ENCODE measurements around the gene RGS9.
"Not testable (repeated sequence)": the region's sequence is repeated elsewhere in the genome, so short reads cannot be mapped to it uniquely, and the experiment has no call there.

The RGS9 gene

GRCh38 chr17:65155622-65156021, 18.5 kb downstream of the RGS9 start:
- DNase-seq (ENCODE audit: extremely low read depth in 1 of 2, low read depth in 1 of 2) = no peak

DNA sequence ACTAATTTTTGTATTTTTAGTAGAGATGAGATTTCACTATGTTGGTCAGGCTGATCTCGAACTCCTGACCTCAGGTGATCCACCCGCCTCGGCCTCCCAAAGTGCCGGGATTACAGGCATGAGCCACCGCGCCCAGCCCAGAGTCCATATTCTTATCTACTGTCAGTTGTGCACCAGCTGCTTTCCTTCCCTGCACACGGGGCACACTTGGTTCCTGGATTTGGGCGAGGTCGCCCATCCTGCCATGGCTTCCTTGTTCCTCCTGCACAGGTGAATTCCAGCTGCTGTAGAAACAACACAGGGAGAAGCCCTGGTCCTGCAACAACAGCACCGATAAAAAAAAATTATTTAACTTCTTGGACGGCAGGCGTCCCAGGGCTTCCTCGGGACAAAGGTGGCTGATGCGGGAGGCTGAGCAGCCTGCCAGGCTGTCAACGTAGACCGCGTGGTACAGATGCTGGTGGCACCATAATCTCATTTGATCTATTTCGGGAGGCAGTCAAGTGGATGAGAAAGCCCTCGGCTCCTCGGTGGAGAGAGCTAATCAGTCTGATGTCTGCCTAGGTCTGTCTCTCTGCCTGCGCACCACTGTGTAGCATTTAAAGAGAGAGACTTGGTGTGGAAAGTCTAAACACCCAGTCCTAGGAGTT, 19.1 kb downstream of the RGS9 start:
- DNase-seq (ENCODE audit: extremely low read depth in 1 of 2, low read depth in 1 of 2) = no peak

- DNase-seq (ENCODE audit: extremely low read depth in 1 of 2, low read depth in 1 of 2) = no peak
These were observed 19.8 kb downstream of the RGS9 start for GRCh38 chr17:65156835-65157565.

GRCh38 chr17:65158041-65158440, 20.9 kb downstream of the RGS9 start:
- DNase-seq (ENCODE audit: extremely low read depth in 1 of 2, low read depth in 1 of 2) = no peak

DNA sequence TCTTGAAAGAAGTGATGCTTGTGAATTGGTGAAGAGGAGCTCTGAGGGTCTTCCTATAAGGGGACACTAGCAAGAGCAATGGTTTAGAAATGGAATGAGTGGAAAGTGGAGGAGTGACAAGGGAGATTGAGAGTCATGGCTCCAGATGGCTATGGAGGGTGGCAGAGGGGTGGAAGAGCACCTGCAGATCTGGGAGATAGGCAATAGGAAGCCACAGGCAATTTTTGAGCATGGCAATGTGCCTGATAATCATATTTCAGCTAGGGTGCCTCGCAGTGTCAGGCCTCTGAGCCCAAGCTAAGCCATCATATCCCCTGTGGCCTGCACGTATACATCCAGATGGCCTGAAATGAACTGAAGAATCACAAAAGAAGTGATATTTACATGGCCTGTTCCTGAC, 21.5 kb downstream of the RGS9 start:
- DNase-seq (ENCODE audit: extremely low read depth in 1 of 2, low read depth in 1 of 2) = no peak

GRCh38 chr17:65160516-65160915, 23.3 kb downstream of the RGS9 start:
- DNase-seq (ENCODE audit: extremely low read depth in 1 of 2, low read depth in 1 of 2) = no peak

- no peak for DNase-seq (ENCODE audit: extremely low read depth in 1 of 2, low read depth in 1 of 2)
These were observed 26.9 kb downstream of the RGS9 start for GRCh38 chr17:65163990-65164495.

DNA sequence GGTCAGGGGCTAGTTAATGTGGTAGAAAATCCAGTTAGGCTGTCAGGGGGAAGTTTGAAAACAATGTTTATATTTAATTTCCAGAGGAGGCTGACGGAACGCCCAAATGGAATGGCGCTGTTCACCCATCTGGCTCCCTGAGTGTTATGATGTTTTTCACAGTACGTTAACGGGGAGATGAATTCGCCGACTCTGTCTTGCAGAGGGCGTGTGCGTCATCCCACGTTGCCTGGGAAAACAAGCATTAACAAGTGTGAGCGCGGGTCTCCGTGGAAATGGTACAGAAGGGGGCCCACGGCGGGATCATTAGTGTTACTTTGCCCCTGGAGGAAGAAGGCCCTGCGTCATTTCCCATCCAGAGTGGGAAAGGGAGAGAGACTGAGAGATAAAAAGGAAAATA, 29.6 kb downstream of the RGS9 start:
- DNase-seq (ENCODE audit: extremely low read depth in 1 of 2, low read depth in 1 of 2) = no peak

DNA sequence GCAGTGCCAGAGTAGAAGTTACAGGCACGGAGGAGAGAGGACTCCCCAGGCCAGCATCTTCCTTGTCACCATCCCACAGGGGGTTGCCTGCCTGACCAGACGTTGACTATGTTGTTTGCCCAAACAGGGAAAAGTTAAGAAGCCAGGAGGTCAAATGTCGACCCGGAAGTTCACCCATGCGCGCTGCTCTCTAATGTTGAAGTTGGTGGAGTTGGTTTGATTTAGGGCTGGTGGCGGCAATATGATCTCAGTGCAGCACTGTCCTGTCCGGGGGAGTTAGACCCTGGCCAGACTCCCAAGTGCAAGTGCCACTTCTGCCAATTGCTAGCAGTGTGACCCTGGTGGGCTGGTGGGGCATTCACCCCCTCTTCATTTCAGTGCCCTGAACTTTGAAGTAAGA, 30.4 kb downstream of the RGS9 start:
- no peak for DNase-seq (ENCODE audit: extremely low read depth in 1 of 2, low read depth in 1 of 2)

- DNase-seq (ENCODE audit: extremely low read depth in 1 of 2, low read depth in 1 of 2) = no peak
These were observed 32.5 kb downstream of the RGS9 start for GRCh38 chr17:65169691-65170090.

GRCh38 chr17:65170839-65171238, 33.7 kb downstream of the RGS9 start:
- no peak for DNase-seq (ENCODE audit: extremely low read depth in 1 of 2, low read depth in 1 of 2)

DNA sequence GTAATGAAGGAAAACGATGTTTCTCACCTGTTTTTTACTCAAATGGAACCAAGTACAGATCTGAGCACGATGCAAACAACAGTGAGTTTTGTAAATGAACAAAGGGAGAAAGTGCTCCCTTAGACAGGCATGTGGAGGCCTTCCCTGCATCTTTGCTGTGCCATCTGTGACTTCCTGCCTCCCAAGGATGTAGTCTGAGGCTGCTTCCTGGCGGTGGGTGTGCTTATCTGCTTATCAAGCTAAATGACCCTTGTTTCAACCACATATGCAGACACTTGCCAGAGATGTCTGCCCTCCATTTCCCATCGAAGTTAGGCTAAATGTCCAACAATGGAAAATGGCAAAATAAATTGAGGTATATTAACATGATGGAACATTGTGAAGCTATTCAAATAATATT, 34.6 kb downstream of the RGS9 start:
- DNase-seq (ENCODE audit: extremely low read depth in 1 of 2, low read depth in 1 of 2) = no peak

DNA sequence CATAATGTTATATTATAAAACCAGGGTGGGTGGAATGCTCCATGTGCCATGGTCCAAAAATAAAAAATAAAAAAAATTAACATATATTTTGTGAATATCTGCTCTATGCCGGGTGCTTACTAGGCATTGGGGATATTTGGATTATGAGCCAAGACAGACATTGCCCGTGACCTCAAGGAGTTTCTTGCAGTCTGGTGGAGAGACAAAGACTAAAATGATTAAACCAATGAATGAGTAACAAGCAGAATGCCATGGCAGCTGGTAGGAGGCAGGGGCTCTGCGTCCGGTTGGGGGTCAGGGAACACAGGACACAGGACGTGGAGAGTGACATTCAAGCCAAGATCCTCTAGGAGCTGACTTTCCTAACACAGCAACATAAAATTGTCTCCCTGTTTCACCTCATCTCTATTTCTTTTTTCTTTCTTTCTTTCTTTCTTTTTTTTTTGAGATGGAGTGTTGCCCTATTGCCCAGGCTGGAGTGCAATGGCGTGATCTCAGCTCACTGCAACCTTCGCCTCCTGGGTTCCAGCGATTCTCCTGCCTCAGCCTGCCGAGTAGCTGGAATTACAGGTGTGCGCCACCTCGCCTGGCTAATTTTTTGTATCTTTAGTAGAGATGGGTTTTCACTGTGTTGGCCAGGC, 35.4 kb downstream of the RGS9 start:
- DNase-seq (ENCODE audit: extremely low read depth in 1 of 2, low read depth in 1 of 2) = no peak

DNA sequence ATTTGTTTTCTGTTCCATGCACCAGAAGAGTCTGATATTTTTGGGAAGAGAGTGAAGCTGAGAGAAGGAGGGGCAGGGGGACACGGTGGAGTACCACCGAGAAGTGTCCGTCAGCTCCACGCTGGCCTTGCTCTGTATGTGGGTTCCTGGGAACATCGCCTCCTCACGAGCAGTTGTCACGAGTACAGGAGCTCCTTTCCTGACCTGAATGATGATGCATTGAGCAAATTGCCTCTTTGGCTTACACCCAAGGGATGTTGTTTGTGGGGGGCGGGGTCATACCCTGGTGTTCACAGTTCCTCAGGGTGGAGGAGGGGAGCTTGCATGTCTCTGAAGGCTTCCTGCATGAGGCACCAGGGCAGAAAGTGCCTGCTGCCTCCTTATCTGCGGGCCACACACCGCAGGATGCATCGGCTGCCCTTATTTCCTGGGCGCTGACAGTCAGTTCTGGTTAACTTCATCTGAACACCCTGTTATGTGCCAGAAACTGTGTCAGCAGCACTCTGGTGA, 36.2 kb downstream of the RGS9 start:
- peak; percentile 15 to 48 for DNase-seq (ENCODE audit: extremely low read depth in 1 of 2, low read depth in 1 of 2)

- DNase-seq (ENCODE audit: extremely low read depth in 1 of 2, low read depth in 1 of 2) = no peak
These were observed 37.0 kb downstream of the RGS9 start for GRCh38 chr17:65173976-65174683.

DNA sequence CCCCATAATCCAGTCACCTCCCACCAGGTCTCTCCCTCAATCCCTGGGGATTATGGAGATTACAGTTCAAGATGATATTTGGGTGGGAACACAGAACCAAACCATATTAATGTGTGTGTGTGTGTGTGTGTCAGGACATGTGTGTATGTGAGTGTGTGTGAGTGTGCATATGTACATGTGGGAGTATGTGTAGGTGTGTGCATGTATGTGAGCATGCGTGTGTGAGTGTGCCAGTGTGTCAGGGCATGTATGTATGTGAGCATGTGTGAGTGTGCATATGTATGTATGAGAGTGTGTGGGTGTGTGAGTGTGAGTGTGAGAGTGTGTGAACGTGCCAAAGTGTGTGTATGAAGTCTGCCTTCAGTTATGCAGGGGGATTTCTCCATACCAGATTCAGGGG, 37.8 kb downstream of the RGS9 start:
- no peak for DNase-seq (ENCODE audit: extremely low read depth in 1 of 2, low read depth in 1 of 2)

- no peak for DNase-seq (ENCODE audit: extremely low read depth in 1 of 2, low read depth in 1 of 2)
These were observed 38.8 kb downstream of the RGS9 start for GRCh38 chr17:65175952-65176351.

GRCh38 chr17:65176646-65177409, 39.7 kb downstream of the RGS9 start:
- DNase-seq (ENCODE audit: extremely low read depth in 1 of 2, low read depth in 1 of 2) = no peak

DNA sequence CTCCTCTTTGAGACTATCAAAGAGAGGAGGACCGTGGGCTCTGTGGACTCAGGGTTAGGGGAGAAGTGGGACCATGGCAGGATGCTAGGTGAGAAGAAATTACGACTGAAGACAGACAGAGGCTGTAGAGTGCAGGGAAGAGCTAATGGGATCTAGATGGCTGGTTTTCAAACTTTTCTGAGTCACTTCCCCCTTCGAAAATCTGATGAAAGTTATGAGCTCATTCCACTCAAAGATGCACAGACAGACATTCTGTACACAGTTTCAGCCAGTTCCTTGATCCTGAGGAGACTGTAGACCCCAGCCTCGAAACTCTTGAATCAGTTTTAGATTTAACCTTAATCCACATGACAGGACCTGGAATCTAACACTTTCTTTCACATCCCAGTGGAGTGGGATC, 40.7 kb downstream of the RGS9 start:
- DNase-seq (ENCODE audit: extremely low read depth in 1 of 2, low read depth in 1 of 2) = no peak

DNA sequence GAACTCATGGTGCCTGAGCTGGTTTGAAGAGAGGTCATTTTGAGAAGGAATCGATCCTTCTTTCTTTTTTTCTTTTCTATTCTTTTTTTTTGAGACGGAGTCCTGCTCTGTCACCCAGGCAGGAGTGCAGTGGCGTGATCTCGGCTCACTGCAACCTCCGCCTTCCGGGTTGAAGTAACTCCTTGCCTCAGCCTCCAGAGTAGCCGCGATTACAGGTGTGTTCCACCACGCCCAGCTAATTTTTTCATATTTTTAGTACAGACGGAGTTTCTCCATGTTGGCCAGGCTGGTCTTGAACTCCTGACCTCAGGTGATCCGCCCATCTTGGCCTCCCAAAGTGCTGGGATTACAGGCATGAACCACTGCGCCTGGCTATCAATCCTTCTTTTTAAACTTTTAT, 43.1 kb downstream of the RGS9 start:
- DNase-seq (ENCODE audit: extremely low read depth in 1 of 2, low read depth in 1 of 2) = not testable (repeated sequence)
